GM12873 (cell line): Measurements from ENCODE around the gene OAS2.

Source experiments
- CTCF ChIP-seq: IDR thresholded peaks from 2 replicates; pipeline ENCODE4 v1.5.1; 2012; ENCODE audit warnings: low read depth, mild to moderate bottlenecking, moderate library complexity, low read length, control low read depth; ENCODE audit not compliant: insufficient read depth; ENCODE audit errors: missing control alignments

Gene OAS2

DNA sequence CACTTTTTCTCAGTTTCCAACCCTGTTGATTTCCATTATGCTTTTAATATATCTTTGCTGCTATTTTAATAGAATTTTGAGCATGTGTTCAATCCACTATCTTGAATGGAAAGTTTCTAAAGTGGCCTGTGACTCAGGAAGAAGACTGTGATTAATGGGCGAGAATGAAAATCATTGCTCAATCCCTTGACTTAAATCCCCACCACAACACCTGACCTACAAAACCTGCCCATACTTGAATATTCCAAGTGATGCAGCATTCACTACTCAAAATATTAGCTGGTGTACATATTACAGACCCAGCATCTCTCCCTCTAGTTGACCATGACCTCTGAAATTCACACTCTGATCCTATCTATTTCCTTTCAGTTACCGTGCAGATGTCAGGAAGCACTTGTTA is 41.4 kb upstream of the OAS2 start:
- TF ChIP-seq CTCF = no peak

GRCh38 chr12:112937741-112938719 is 40.3 kb upstream of the OAS2 start, which contains the start of gene OAS3:
Gene OAS3, plus strand, starts transcription at chr12:112938474. Its CDS starts 57 bp downstream, at chr12:112938531.
- TF ChIP-seq CTCF = no peak

DNA sequence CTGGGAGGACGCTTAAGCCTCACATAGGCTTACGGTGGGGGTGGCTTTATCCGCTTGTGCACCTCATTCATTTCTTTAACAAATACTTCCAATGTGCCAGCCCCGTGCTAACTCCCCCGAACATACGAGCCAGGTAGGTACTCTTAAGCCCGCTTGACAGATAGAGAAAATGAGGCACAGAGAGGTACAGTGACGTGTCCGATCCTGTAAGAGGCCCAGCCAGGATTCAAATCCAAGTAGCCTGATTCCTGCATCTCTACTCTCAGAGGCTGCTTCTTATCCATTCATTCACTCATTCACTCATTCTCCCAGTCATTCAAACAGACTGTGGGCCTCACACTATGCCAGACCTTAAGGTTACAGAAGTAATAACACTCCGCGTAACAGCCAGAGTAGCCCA is 39.6 kb upstream of the OAS2 start:
- no peak for TF ChIP-seq CTCF

DNA sequence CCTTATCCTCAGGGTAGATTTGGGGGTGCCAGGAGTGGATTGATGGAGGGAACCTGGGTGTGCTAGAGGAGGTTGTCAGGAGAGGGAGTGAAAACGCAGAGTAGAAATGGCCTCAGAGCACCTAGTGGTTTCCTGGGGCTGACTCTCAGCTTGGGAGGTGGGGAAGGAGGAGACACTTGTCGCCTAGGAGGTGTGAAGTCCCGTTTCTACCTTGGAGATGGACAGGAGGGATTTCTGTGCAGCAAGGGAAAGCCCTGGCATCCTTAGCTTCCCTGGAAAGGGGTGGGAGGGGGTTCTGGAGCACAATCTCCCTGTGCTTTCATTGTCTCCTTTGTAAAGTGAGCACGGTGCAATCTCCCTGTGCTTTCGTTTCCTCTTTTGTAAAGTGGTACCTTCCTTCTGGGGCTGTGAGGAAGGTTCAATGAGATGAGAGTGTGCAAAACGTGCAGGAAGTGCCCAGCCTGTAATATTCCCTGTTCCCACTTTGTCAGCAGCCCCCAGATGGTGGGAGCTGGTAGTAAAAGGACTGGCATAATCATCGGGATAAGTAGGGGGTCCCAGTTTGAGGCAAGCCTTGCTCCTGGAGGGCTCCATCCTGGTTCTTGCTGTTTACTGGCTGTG is 38.4 kb upstream of the OAS2 start:
- TF ChIP-seq CTCF = no peak

- TF ChIP-seq CTCF = no peak
Measured at GRCh38 chr12:112941528-112942335, 36.6 kb upstream of the OAS2 start.

- TF ChIP-seq CTCF = no peak
Measured at GRCh38 chr12:112942572-112942971, 35.7 kb upstream of the OAS2 start.
